Measurements from ENCODE around the gene CELSR2.

Gene CELSR2

DNA sequence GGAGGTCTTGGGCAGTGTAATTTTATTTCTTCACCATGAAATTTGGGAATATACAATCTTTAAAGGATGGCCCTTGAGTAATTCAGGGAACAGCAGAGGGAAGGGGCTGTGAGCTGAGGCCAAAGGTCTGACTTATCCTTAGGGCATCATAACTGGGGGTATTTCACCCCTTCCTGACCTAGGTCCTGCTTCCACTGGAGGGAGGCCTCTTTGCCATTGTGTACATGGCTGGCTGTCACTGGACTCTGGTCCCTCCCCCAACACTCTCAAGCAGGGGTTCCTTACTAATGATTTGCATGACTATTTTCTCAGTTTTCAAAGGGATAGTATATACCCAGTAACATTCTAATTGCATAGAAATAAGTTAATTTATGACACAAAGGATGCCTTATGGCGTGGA lies 40.8 kb downstream of the CELSR2 start:
- no peak overlapping the region for H3K4me3 ChIP-seq (ENCODE audit: low read depth, low read length)
- TF ChIP-seq, protein P1, sequence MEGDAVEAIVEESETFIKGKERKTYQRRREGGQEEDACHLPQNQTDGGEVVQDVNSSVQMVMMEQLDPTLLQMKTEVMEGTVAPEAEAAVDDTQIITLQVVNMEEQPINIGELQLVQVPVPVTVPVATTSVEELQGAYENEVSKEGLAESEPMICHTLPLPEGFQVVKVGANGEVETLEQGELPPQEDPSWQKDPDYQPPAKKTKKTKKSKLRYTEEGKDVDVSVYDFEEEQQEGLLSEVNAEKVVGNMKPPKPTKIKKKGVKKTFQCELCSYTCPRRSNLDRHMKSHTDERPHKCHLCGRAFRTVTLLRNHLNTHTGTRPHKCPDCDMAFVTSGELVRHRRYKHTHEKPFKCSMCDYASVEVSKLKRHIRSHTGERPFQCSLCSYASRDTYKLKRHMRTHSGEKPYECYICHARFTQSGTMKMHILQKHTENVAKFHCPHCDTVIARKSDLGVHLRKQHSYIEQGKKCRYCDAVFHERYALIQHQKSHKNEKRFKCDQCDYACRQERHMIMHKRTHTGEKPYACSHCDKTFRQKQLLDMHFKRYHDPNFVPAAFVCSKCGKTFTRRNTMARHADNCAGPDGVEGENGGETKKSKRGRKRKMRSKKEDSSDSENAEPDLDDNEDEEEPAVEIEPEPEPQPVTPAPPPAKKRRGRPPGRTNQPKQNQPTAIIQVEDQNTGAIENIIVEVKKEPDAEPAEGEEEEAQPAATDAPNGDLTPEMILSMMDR (IDR thresholded peaks at IDR 0.05; ENCODE audit: low read depth, low read length), result no peak
- TF ChIP-seq, protein P2, sequence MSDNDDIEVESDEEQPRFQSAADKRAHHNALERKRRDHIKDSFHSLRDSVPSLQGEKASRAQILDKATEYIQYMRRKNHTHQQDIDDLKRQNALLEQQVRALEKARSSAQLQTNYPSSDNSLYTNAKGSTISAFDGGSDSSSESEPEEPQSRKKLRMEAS (IDR thresholded peaks at IDR 0.05; ENCODE audit: low read depth, low read length), result no peak
- TF ChIP-seq POLR2A (IDR thresholded peaks at IDR 0.05; ENCODE audit: extremely low read depth, insufficient read length) (no peak), MYC (IDR thresholded peaks at IDR 0.05; ENCODE audit: low read depth, low read length) (no peak)
- no peak for DNase-seq (ENCODE audit: low read depth)

DNA sequence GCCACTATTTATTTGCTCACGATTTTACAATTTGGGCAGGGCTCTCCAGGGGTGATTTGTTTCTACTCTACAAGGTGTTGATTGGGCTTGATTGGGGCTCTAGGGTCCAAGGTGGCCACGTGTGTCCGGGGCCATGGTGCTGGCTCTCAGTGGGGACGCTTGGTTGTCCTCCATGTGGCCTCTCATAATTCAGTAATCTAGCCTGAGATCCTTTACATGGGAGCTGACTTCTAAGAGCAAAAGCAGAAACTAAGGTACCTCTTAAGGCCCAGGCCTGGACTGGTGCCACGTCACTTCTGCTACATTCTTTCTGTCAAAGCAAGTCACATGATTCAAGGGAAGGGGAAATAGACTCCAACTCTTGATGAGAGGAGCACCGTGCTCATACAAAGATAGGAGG lies 41.7 kb downstream of the CELSR2 start:
- no peak overlapping the region for H3K4me3 ChIP-seq (ENCODE audit: low read depth, low read length)
- DNase-seq (ENCODE audit: low read depth), result no peak
- TF ChIP-seq, protein P2 (IDR thresholded peaks at IDR 0.05; ENCODE audit: low read depth, low read length), result no peak
- no peak for TF ChIP-seq POLR2A (IDR thresholded peaks at IDR 0.05; ENCODE audit: extremely low read depth, insufficient read length)
- TF ChIP-seq, protein P1 (IDR thresholded peaks at IDR 0.05; ENCODE audit: low read depth, low read length), result no peak
- TF ChIP-seq MYC (IDR thresholded peaks at IDR 0.05; ENCODE audit: low read depth, low read length), result no peak

DNA sequence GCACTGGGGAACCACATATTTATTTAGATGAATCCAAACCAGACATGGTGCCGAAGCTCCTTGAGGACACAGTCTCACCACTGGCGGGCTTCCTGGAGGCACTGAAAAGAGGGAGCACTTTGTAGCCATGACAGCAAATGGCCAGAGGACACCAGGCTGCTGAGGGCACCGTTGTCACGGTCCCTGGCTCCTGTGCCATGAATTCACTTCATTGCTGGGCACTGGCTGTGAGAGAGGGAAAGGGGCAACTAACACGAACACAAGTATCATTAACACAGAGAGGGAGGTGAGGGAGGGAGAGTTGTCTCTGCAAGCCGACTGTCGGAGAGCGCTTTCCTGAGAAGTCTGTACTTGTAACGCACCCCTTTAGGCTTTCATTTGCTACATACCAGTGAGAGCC lies 43.0 kb downstream of the CELSR2 start:
- H3K4me3 ChIP-seq (ENCODE audit: low read depth, low read length), result no peak overlapping the region
- DNase-seq (ENCODE audit: low read depth), result no peak
- TF ChIP-seq MYC (IDR thresholded peaks at IDR 0.05; ENCODE audit: low read depth, low read length) (no peak), POLR2A (IDR thresholded peaks at IDR 0.05; ENCODE audit: extremely low read depth, insufficient read length) (no peak)
- TF ChIP-seq, protein P1 (IDR thresholded peaks at IDR 0.05; ENCODE audit: low read depth, low read length), result no peak
- TF ChIP-seq, protein P2 (IDR thresholded peaks at IDR 0.05; ENCODE audit: low read depth, low read length), result no peak

DNA sequence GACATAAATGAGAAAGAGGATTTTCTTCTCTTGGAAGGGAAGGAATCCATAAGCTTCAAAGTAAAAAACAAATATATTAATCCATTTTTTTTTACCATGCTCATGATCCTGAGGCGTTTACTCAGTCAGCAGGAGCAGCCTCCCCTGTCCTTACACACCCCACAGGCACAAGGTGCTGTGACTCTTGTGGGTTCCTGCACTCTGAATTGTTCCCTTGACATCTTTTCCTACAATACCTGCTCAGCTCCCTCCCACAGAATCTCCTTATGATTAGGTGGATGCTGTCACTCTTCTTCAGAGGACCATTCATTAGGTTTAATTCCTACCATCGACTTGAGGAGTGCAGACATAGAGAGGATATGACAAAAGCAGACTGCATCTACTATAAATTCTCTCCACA lies 43.7 kb downstream of the CELSR2 start:
- TF ChIP-seq, protein P2 (IDR thresholded peaks at IDR 0.05; ENCODE audit: low read depth, low read length), result no peak
- TF ChIP-seq MYC (IDR thresholded peaks at IDR 0.05; ENCODE audit: low read depth, low read length), result no peak
- TF ChIP-seq, protein P1 (IDR thresholded peaks at IDR 0.05; ENCODE audit: low read depth, low read length), result no peak
- no peak for TF ChIP-seq POLR2A (IDR thresholded peaks at IDR 0.05; ENCODE audit: extremely low read depth, insufficient read length)
- DNase-seq (ENCODE audit: low read depth), result no peak

DNA sequence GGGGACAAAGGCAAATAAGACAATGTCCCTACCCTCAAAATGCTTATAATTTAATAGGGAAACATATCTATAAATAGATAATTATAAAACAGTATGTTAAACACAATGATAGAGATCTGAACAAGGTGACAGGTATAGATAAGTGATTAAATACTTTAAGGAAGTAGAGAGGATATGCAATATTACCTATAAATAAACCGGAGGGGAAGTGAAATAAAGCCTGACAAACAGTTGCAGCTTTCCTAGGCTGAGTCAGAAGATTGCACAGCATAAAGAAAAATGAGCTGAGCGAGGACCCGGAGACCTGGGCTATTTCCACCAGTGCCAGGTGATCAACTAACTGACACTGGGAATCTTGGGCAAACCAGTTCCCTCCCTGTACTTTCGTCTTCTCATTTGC lies 45.1 kb downstream of the CELSR2 start:
- DNase-seq (ENCODE audit: low read depth), result no peak
- no peak overlapping the region for H3K4me3 ChIP-seq (ENCODE audit: low read depth, low read length)
- TF ChIP-seq, protein P1 (IDR thresholded peaks at IDR 0.05; ENCODE audit: low read depth, low read length), result no peak
- TF ChIP-seq MYC (IDR thresholded peaks at IDR 0.05; ENCODE audit: low read depth, low read length), result no peak
- TF ChIP-seq POLR2A (IDR thresholded peaks at IDR 0.05; ENCODE audit: extremely low read depth, insufficient read length), result no peak
- TF ChIP-seq, protein P2 (IDR thresholded peaks at IDR 0.05; ENCODE audit: low read depth, low read length), result no peak

More for the DNA sequence above, 43.7 kb downstream of the CELSR2 start:
- H3K4me3 ChIP-seq (ENCODE audit: low read depth, low read length), result no peak overlapping the region

All from NB4 (cell line).